C4-2B (cell line): Measurements from ENCODE around the gene AFF4.
"Not testable (repeated sequence)": the region's sequence is repeated elsewhere in the genome, so short reads cannot be mapped to it uniquely, and the experiment has no call there.

ENCODE experiments used
- H3K27ac ChIP-seq: fragments of 450-650 bp; 2 replicates; pipeline ENCODE4 v1.5.1; 2017
- CTCF ChIP-seq: fragments of 450-650 bp; conservative IDR thresholded peaks from 2 replicates; pipeline ENCODE4 v1.5.1; 2017; ENCODE audit warnings: mild to moderate bottlenecking
- ZFX ChIP-seq: fragments of 450-650 bp; IDR thresholded peaks from 2 replicates; pipeline ENCODE4 v1.6.1; 2017

AFF4 gene

GRCh38 chr5:132963171-132964104 lies at the start of gene AFF4:
AFF4 (minus strand) TSS chr5:132963634; CDS start chr5:132937189, 26,445 bp downstream.
- TF ChIP-seq ZFX (peak; percentile 96), CTCF (no peak)

GRCh38 chr5:133008455-133008854 lies 45.0 kb upstream of the AFF4 start:
- not testable (repeated sequence) for H3K27ac ChIP-seq

More at GRCh38 chr5:132963171-132964104, at the start of gene AFF4:
- peak within 1 kb of the TSS; percentile 98 for H3K27ac ChIP-seq

GRCh38 chr5:133006653-133007052 lies 43.2 kb upstream of the AFF4 start:
- H3K27ac ChIP-seq, result no peak overlapping the region
- TF ChIP-seq ZFX, result no peak
- TF ChIP-seq CTCF, result no peak

- TF ChIP-seq ZFX (no peak), CTCF (no peak)
Measured at GRCh38 chr5:132999246-132999645, 35.8 kb upstream of the AFF4 start.

GRCh38 chr5:132998556-132998955 lies 35.1 kb upstream of the AFF4 start:
- no peak for TF ChIP-seq ZFX
- TF ChIP-seq CTCF, result no peak
- no peak overlapping the region for H3K27ac ChIP-seq

More at GRCh38 chr5:132999246-132999645, 35.8 kb upstream of the AFF4 start:
- H3K27ac ChIP-seq, result no peak overlapping the region

GRCh38 chr5:132996307-132996706 lies 32.9 kb upstream of the AFF4 start:
- no peak overlapping the region for H3K27ac ChIP-seq
- TF ChIP-seq ZFX (no peak), CTCF (no peak)

GRCh38 chr5:132987531-132988408 lies 24.3 kb upstream of the AFF4 start:
- no peak overlapping the region for H3K27ac ChIP-seq
- TF ChIP-seq CTCF (no peak), ZFX (no peak)

- H3K27ac ChIP-seq, result not testable (repeated sequence)
Measured at GRCh38 chr5:132982971-132983370, 19.5 kb upstream of the AFF4 start.
